ENCODE measurements around the gene MGST2. TPM values are rescaled to one million over a fixed set of nuclear protein-coding genes. Genes with fewer than 3 reads are reported as not detected.
A peak's percentile ranks its signal among the peaks of the same experiment; 100 is the strongest.

MGST2 gene
- polyA plus RNA-seq, 1 donor (not counting 4 experiments of a cell fraction or from before 2014, with no cell fraction given) = 57.6 TPM

DNA sequence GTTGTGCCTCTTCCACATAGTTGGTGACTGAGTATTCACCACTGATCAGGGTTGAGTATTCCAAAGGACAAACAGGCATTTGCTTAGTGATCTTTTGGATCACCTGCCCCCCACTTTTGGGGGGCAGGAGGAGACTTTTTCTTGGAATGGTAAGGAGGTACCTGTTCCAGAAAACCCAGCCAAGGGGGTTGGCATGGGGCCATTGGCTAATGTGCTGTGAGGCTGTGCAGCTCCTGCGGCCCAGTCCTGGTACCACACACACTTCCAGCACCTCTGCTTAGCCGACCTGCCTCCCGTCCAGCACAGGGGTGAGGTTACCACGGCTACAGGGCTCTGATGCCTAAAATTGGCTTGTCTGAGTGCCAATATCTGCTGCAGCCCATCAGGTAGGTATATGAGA lies 40.1 kb upstream of the MGST2 start:
- H3K4me1 ChIP-seq (ENCODE audit: control insufficient read depth, extremely low read depth, insufficient read depth, low read length) = no peaks in the 10 kb centered on the region
- TF ChIP-seq EZH2 (IDR thresholded peaks at IDR 0.05; ENCODE audit: low read length) (no peak), CTCF (optimal IDR thresholded peaks at IDR 0.05 in 1 of 3, IDR thresholded peaks at IDR 0.05 in 1 of 3, conservative IDR thresholded peaks at IDR 0.05 in 1 of 3; ENCODE audit: extremely low read depth in 1 of 3, insufficient read depth in 2 of 3, low read length in 3 of 3) (no peak)
- H3K9me3 ChIP-seq (ENCODE audit: control insufficient read depth, low read depth, low read length) = no peaks in the 10 kb centered on the region
- H3K27me3 ChIP-seq (ENCODE audit: control insufficient read depth, extremely low read depth, insufficient read depth, low read length) = no peaks in the 10 kb centered on the region
- H3K4me3 ChIP-seq (ENCODE audit: control insufficient read depth in 2 of 3, extremely low read depth in 1 of 3, insufficient read depth in 2 of 3, low read depth in 1 of 3, low read length in 3 of 3) = no peak overlapping the region
- H4K20me1 ChIP-seq (ENCODE audit: control insufficient read depth, extremely low read depth, insufficient read depth, low read length) = no peaks in the 10 kb centered on the region
- FAIRE-seq (no peak), DNase-seq (ENCODE audit: low read depth, low spot score) (no peak)
- no peak overlapping the region for H3K4me2 ChIP-seq (ENCODE audit: control insufficient read depth, extremely low read depth, insufficient read depth, low read depth, low read length)
- H3K9ac ChIP-seq (ENCODE audit: control insufficient read depth, extremely low read depth, insufficient read depth, low read length) = no peak overlapping the region
- H2AFZ ChIP-seq (ENCODE audit: control insufficient read depth, low read length) = no peak overlapping the region
- H3K79me2 ChIP-seq (ENCODE audit: control insufficient read depth, insufficient read depth, low read length) = no peaks in the 10 kb centered on the region
- H3K36me3 ChIP-seq (ENCODE audit: control insufficient read depth in 2 of 2, extremely low read depth in 1 of 2, insufficient read depth in 2 of 2, low read length in 2 of 2) = no peaks in the 10 kb centered on the region
- no peaks in the 10 kb centered on the region for H3K9me1 ChIP-seq (ENCODE audit: control insufficient read depth, extremely low read depth, insufficient read depth, low read length)
- dilution Hi-C loops (cut with MboI; ENCODE audit: extremely low pct_ligation_motif_present, low sequenced_read_pairs) = no loop called here
- H3K27ac ChIP-seq (ENCODE audit: control insufficient read depth, insufficient read depth, low read length) = no peak overlapping the region

DNA sequence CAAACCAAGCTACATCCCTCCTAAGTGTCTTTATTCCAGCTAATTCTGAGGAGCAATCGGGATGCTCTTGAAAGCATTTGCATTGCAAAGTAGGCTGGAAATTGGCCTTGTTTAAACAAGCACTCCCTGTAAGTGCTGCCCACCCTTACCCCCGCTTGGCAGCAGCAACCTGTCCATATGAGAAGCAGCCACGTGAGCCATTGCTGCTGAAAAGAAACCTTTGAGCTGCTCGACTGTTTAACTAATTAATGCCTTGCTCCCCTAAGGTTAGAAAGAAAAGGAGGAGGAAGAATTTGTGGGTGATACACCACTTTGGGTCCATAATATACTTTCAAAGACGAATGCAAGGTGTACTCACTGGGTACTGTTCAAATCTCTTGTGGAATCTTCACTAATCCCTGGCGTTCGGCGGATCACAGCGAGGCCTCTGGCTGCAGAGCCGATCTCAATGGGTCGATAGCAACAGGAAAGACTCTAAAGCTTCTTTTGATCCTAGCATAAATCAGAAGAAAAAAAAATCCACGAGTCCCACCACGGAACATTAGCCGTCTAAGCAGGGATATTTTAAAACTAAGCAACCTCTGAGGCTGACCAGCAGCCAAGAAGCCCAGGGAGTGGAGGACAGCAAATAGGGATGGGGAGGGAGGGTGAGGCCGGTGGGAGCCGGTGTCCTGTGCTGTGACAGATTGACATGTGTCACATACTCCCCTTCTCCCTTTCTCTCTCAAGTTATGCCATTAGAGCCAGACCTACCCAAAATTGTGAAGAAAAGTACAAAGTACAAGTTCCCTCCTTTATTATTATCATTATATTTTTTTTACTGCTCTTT lies 37.2 kb upstream of the MGST2 start:
- FAIRE-seq = no peak
- Histone ChIP-seq H3K4me2 (ENCODE audit: control insufficient read depth, extremely low read depth, insufficient read depth, low read depth, low read length) (peak overlapping the region; percentile 46), H4K20me1 (ENCODE audit: control insufficient read depth, extremely low read depth, insufficient read depth, low read length) (no peaks in the 10 kb centered on the region), H3K4me3 (ENCODE audit: control insufficient read depth in 2 of 3, extremely low read depth in 1 of 3, insufficient read depth in 2 of 3, low read depth in 1 of 3, low read length in 3 of 3) (no peak overlapping the region), H2AFZ (ENCODE audit: control insufficient read depth, low read length) (peak overlapping the region; percentile 32), H3K79me2 (ENCODE audit: control insufficient read depth, insufficient read depth, low read length) (no peaks in the 10 kb centered on the region), H3K4me1 (ENCODE audit: control insufficient read depth, extremely low read depth, insufficient read depth, low read length) (no peaks in the 10 kb centered on the region), H3K27me3 (ENCODE audit: control insufficient read depth, extremely low read depth, insufficient read depth, low read length) (peaks cover 3% of the 10 kb centered on the region), H3K9me1 (ENCODE audit: control insufficient read depth, extremely low read depth, insufficient read depth, low read length) (no peaks in the 10 kb centered on the region), H3K36me3 (ENCODE audit: control insufficient read depth in 2 of 2, extremely low read depth in 1 of 2, insufficient read depth in 2 of 2, low read length in 2 of 2) (no peaks in the 10 kb centered on the region), H3K9me3 (ENCODE audit: control insufficient read depth, low read depth, low read length) (no peaks in the 10 kb centered on the region), H3K27ac (ENCODE audit: control insufficient read depth, insufficient read depth, low read length) (no peak overlapping the region), H3K9ac (ENCODE audit: control insufficient read depth, extremely low read depth, insufficient read depth, low read length) (no peak overlapping the region)
- DNase-seq (ENCODE audit: low read depth, low spot score) = no peak
- TF ChIP-seq EZH2 (IDR thresholded peaks at IDR 0.05; ENCODE audit: low read length) = no peak
- TF ChIP-seq CTCF (optimal IDR thresholded peaks at IDR 0.05 in 1 of 3, IDR thresholded peaks at IDR 0.05 in 1 of 3, conservative IDR thresholded peaks at IDR 0.05 in 1 of 3; ENCODE audit: extremely low read depth in 1 of 3, insufficient read depth in 2 of 3, low read length in 3 of 3) = no peak
- dilution Hi-C loops (cut with MboI; ENCODE audit: extremely low pct_ligation_motif_present, low sequenced_read_pairs) = no loop called here

Data from keratinocyte (primary cell).